AG04449 (cell line): ENCODE results near the gene DISP2.

Experiments used
- CTCF ChIA-PET: fragments of 350-600 bp; formaldehyde crosslinking; extraction: SDS; loops from one replicate; lab custom pipeline; 2021; ENCODE audit warnings: antibody characterized with exemption; lab: Yijun Ruan, JAX
- POLR2A ChIA-PET: fragments of 400-600, 350-600 bp; formaldehyde crosslinking; extraction: SDS; loops from one replicate; lab custom pipeline; 2020; ENCODE audit warnings: antibody characterized with exemption, inconsistent platforms; lab: Yijun Ruan, JAX
- DNase-seq: peaks from one replicate; pipeline ENCODE4 v3.0.0-alpha.2; 2010; ENCODE audit warnings: low read depth, low spot score
- H3K4me3 ChIP-seq: 2 replicates; pipeline ENCODE4 v1.5.1; 2011; ENCODE audit warnings: low read depth, mild to moderate bottlenecking, control low read depth, low read length
- CTCF ChIP-seq: IDR thresholded peaks from one replicate; pipeline ENCODE4 v1.5.1; 2011; ENCODE audit warnings: mild to moderate bottlenecking, moderate library complexity, low read length, control low read depth, inconsistent platforms; ENCODE audit not compliant: insufficient read depth; ENCODE audit errors: missing control alignments

DISP2 gene

GRCh38 chr15:40312370-40313158 is 45.5 kb upstream of the DISP2 start:
- ChIA-PET POLR2A (interaction anchor here (0.5 kb wide), 1 partner anchor 17 kb away, joined by 3 read pairs; no protein-coding TSS in a partner anchor), CTCF (interaction anchor here (0.8 to 24.3 kb wide), 6 partner anchors 8 to 110 kb away, joined by 4 to 500 read pairs (median 216); partner anchors contain the start of genes ANKRD63, CCDC9B and INAFM2)
- no peak overlapping the region for H3K4me3 ChIP-seq
- TF ChIP-seq CTCF = no peak
- no peak for DNase-seq

DNA sequence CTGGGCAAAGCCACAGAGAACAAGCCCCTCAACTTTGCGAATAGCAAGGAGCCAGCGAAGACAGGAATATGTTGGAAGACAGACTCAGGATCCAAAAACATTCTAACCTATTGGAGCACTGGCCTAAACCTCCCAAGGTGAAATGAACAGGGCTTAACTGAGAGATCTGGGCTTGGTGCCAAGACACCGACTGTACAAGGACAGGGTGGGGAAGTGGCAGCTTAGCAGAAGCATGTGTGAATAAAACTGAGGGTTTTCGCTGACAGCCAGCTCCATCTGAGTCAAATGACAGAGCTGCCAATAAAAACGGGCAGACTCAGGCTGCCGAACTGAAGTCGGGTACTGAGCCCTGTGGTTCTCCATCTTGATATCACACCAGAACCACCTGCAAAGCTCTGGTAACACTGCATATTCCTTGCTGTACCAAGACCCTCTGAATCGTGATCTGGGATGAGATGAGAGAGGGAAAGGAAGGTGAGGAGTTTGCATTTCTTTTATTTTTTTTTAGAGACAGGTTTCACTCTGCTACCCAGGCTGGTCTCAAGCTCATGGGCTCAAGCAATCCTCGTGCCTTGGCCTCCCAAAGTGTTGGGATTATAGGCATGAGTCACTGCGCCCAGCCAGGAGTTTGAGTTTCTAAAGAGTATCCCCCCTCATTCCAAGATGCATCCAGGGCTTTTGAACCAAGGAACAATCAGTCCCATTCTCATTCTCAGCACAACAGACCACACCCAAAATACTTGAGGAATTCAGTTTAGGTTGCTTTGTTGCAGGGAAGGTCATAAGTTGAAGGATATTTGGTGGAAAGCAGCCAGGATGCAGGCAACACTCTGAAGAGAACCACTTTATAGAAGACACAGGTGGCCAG is 44.3 kb upstream of the DISP2 start:
- CTCF ChIA-PET = interaction anchor here (1.0 to 24.3 kb wide), 6 partner anchors 6 to 96 kb away, joined by 3 to 500 read pairs (median 216); partner anchors contain the start of genes ANKRD63, CCDC9B and INAFM2
- no peak for TF ChIP-seq CTCF
- no peak for DNase-seq
- H3K4me3 ChIP-seq = no peak overlapping the region
- POLR2A ChIA-PET = no interaction called here

DNA sequence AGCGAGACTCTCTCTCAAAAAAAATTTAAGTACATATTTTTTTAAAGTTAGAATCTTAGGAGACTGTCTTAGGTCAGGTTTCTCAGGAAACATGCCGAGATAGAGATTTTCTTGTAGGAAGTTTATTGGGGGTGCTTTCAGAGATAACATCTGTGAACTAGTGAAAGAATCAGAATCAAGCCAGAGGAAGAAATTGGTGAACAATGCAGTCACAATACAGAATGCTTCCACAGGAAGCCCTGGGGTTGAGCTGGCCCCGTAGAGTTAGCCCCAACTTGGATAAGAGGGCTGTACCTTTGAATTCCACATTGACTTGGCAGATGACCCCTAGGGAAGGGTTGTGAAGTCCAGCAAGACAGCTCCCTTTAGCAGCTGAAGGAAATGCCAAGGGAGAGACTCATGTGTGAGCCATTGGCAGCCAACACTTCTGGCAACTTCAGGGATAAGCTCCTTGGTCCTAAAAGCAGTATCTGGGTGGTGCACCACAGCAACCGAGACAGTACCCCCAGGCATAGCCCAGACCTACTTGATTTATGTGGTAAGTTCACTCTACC is 43.2 kb upstream of the DISP2 start:
- no peak for DNase-seq
- POLR2A ChIA-PET = no interaction called here
- H3K4me3 ChIP-seq = no peak overlapping the region
- CTCF ChIA-PET = interaction anchor here (0.7 to 24.3 kb wide), 8 partner anchors 8 to 107 kb away, joined by 3 to 500 read pairs (median 5); partner anchors contain the start of genes ANKRD63 and CCDC9B
- TF ChIP-seq CTCF = no peak

DNA sequence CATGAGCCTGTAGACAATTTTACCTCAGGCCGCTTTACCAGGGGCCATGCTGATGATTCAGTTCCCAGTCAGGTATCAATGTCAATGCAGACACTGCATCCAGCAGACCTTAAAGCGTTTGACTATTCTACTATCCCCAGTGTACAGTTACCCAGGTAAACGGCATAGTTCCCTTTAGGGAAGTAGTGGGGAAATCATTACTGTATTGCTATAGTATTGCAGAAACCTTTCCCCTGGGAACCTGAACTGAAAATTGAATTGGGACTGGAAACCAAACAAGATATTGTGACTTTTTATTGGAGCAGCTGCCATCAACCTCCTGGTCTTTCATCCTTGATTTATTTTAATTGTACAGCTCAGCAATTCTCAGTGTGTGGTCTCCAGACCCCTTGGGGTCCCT is 41.1 kb upstream of the DISP2 start:
- DNase-seq = no peak
- POLR2A ChIA-PET = no interaction called here
- CTCF ChIA-PET = interaction anchor here (1.2 to 24.3 kb wide), 8 partner anchors 8 to 114 kb away, joined by 3 to 500 read pairs (median 130); partner anchors contain the start of genes ANKRD63, CCDC9B and PLCB2
- H3K4me3 ChIP-seq = no peak overlapping the region
- no peak for TF ChIP-seq CTCF

DNA sequence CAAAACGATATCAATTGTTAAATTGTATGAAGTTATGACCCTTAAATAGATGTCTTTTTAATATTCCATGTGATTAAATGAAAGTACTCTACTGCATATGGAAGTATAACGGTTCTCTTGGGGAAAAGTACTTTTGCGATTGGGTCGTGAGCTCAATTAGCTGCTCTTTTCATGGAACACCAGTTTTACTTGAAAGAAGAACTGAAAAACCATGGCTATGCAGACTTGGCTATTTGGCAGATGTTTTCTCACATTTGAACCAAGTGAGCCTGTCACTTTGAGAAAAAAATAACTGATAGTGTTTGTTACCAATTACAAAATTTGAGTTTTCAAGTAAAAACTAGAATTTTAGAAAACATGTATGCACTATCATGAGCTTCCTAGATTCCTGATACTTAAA is 40.4 kb upstream of the DISP2 start:
- no peak overlapping the region for H3K4me3 ChIP-seq
- no peak for TF ChIP-seq CTCF
- CTCF ChIA-PET = interaction anchor here (1.2 to 24.3 kb wide), 8 partner anchors 9 to 113 kb away, joined by 3 to 500 read pairs (median 130); partner anchors contain the start of genes ANKRD63, CCDC9B and PLCB2
- POLR2A ChIA-PET = no interaction called here
- no peak for DNase-seq
